Ovary (tissue), 9 donors: ENCODE measurements around the gene PLA2G4D. TPM values are rescaled to one million over a fixed set of nuclear protein-coding genes. Genes with fewer than 3 reads are reported as not detected.

Experiments
- DNase-seq, 5 donors: peaks; one replicate each; pipeline ENCODE4 v3.0.0-alpha.2; 2019 to 2020
- H3K27ac ChIP-seq, 2 donors: fragments of 200-600 bp; one replicate each; pipeline versions ENCODE4 v1.5.1 to v1.8.0; 2019 to 2022
- H3K27me3 ChIP-seq: fragments of 200-600 bp; one replicate; pipeline ENCODE4 v1.8.0; 2022
- H3K36me3 ChIP-seq: fragments of 200-600 bp; sonication (generic); one replicate; pipeline ENCODE4 v1.5.1; 2019
- H3K4me1 ChIP-seq: one replicate; pipeline ENCODE4 v1.8.1; 2013; ENCODE audit warnings: mild to moderate bottlenecking, moderate library complexity; ENCODE audit not compliant: insufficient read depth
- H3K4me3 ChIP-seq: fragments of 200-600 bp; sonication (generic); one replicate; pipeline ENCODE4 v1.5.1; 2017
- H3K9me3 ChIP-seq, 2 donors: fragments of 200-600 bp in 1 of 2; sonication (generic) in 1 of 2; one replicate each; pipeline versions ENCODE4 v1.5.1 to v1.8.1; 2013 to 2019; ENCODE audit warnings: mild to moderate bottlenecking in 1 of 2, moderate library complexity in 1 of 2
- EP300 ChIP-seq: sonication (generic); formaldehyde crosslinking; IDR thresholded peaks from one replicate; pipeline ENCODE4 v1.6.1; 2017; ENCODE audit warnings: antibody characterized with exemption
- POLR2A ChIP-seq: fragments of 450-650 bp; IDR thresholded peaks from one replicate; pipeline ENCODE4 v1.6.1; 2017; ENCODE audit warnings: antibody characterized with exemption, mild to moderate bottlenecking, moderate library complexity
- WGBS, 3 donors: extraction: QIAGEN DNeasy Blood & Tissue Kit in 1 of 3; methylation state at CpG; one replicate each; pipeline versions ENCODE4 v1.1.5 to v1.1.7; 2013 to 2017; 5-methylcytosine and 5-hydroxymethylcytosine counted together
- intact Hi-C, 4 donors: fragments of 100-400 bp; cut with DNase I; formaldehyde crosslinking; loops; one replicate each; pipeline versions ENCODE4 v1.11.0 to v1.15.1; 2022 to 2023
- polyA plus RNA-seq, 2 donors: library from polyadenylated mRNA; stranded (reverse); fragments of 200-250 nt in 1 of 2; fragments of 350-450 nt in 1 of 2; fragmentation: Illumina TruSeq in 1 of 2; extraction: RNeasy Lipid Tissue Mini Kit (QIAGEN cat#74804) in 1 of 2; gene quantifications; one replicate each; pipeline ENCODE4 v1.2.3, GENCODE V29; 2013 to 2014
- total RNA-seq, 7 donors: library from RNA; depleted of rRNA in 2 of 7; stranded (reverse); fragments of >200 nt in 2 of 7; fragmentation: NEBNext Ultra II Directional in 3 of 7; extraction: Animal tissue kit (Norgen Biotek cat#: 25700) in 3 of 7; gene quantifications; one replicate each; pipeline versions ENCODE4 v1.1.0 to v1.2.4, GENCODE V29; 2016 to 2023
- TF ChIP-seq, protein P1 (sequence below), 3 donors: fragments of 450-650 bp in 2 of 3; fragments of 200-600 bp in 1 of 3; IDR thresholded peaks; one replicate each; pipeline versions ENCODE4 v1.5.1 to v1.8.0; 2016 to 2022; ENCODE audit warnings: antibody characterized with exemption in 3 of 3, mild to moderate bottlenecking in 1 of 3
- donor health status: DM: no; HTN: no; CAD: no; lungs with moderate emphysema.
- donor health status: DM: no; HTN: no; CAD: no.
- donor health status: Bipolar disorder and iron deficiency.
- donor health status: DM: yes; HTN: yes; CAD: no.
- donor health status: DM: no; HTN: no; CAD: no.
- donor health status: DM: yes; HTN: yes; CAD: no.

The PLA2G4D gene
- total and polyA plus RNA-seq, 9 donors = 0.11 to 0.12 TPM; not detected in 7

DNA sequence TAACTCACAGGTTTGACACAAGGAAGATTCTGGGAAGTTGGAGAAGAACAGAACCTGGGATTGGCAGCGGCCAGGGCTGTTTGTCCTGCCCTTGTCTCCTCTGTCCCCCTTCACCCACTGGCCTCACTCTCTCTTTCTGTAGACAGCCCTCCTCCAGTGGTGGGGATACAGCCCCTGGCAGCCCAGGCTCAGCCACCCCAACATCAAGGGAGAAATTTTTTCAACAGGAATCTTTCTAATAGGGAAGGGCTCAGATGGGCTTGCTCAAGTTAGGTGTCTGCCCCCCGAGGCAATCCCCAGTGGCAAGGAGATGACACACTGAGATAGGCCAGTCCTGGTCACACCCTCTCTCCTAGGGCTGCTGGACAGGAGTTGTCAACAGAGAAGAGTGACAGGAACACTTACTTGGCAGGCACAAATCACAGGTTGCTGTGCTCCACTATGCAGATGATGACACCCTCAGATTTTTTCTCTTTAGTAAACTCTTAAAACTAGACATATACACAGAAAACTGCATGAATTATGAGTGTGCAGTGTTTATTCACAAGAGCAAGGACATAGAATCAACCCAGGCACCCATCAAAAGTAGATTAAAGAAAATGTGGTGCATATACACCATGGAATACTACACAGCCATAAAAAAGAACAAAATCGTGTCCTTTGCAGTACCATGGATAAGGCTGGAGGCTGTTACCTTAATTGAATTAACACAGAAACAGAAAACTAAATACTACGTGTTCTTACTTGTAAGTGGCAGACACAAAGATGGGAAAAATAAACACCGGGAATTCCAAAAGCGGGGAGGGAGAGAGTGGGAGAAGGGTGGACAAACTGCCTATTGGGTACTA, 36.3 kb downstream of the PLA2G4D start:
- Histone ChIP-seq H3K4me3 (no peak overlapping the region), H3K27me3 (no peaks in the 10 kb centered on the region), H3K36me3 (no peaks in the 10 kb centered on the region), H3K4me1 (no peaks in the 10 kb centered on the region), H3K27ac (no peak overlapping the region), H3K9me3 (no peaks in the 10 kb centered on the region)
- WGBS, 3 donors = 70 to 83% (median 72%) methylated on average over 6 of the region's 6 CpGs
- TF ChIP-seq POLR2A (no peak), EP300 (no peak)
- TF ChIP-seq, protein P1, sequence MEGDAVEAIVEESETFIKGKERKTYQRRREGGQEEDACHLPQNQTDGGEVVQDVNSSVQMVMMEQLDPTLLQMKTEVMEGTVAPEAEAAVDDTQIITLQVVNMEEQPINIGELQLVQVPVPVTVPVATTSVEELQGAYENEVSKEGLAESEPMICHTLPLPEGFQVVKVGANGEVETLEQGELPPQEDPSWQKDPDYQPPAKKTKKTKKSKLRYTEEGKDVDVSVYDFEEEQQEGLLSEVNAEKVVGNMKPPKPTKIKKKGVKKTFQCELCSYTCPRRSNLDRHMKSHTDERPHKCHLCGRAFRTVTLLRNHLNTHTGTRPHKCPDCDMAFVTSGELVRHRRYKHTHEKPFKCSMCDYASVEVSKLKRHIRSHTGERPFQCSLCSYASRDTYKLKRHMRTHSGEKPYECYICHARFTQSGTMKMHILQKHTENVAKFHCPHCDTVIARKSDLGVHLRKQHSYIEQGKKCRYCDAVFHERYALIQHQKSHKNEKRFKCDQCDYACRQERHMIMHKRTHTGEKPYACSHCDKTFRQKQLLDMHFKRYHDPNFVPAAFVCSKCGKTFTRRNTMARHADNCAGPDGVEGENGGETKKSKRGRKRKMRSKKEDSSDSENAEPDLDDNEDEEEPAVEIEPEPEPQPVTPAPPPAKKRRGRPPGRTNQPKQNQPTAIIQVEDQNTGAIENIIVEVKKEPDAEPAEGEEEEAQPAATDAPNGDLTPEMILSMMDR (IDR thresholded peaks at IDR 0.05) = no peak
- DNase-seq = no peak
- intact Hi-C loops = loop anchor here in 2 of 4 donors (2.0 to 5.0 kb wide), 2 partner anchors 66 to 69 kb away; no protein-coding TSS in a partner anchor

DNA sequence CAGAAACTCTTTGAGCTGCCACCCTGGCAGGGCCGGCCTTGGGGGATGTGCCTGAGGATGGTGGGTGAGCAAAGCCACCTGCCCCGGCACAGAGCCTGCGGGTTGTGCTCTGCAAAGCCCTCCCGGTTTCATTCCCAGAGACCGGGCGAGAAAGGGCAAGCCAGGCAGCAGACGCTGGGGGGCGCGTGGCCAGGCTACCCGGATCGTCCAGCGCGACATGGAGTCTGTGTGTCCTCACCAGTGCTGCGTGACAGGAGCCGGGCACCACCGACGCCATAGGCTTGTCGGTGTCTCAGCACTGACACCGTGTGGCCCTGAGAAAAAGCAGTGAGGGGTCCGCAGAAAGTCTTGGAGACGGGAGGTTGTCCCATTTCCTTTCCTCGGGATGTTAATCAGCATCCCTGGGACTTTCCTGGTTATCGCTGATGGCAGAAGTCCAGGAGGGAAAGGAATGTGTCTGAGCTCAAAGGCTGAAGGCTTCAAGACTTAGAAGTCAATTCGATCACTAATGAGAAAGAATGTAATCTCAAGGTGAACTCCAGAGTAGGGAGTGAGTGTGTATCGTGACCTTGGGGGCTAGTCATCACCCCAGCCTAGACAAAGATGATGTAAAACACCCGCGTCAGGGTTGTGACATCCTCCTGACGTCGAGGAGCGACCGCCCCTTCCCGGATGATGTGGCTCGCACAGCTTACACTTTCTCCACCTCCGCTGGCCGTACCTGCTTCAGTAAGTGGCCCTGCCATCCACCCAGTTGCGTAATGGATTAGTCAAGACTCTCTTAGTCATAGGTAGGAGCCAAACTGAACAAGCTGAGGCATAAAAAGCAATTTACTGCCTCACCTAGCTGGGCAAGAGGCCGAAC, 37.2 kb downstream of the PLA2G4D start:
- peak; percentile 60 to 80 (median 64) for DNase-seq
- Histone ChIP-seq H3K4me3 (peak overlapping the region; percentile 4), H3K27me3 (no peaks in the 10 kb centered on the region), H3K27ac (no peak overlapping the region), H3K9me3 (no peaks in the 10 kb centered on the region), H3K36me3 (no peaks in the 10 kb centered on the region), H3K4me1 (no peaks in the 10 kb centered on the region)
- intact Hi-C loops = loop anchor here in 2 of 4 donors (2.0 to 5.0 kb wide), 2 partner anchors 65 to 68 kb away; no protein-coding TSS in a partner anchor
- no peak for TF ChIP-seq POLR2A
- TF ChIP-seq, protein P1 (IDR thresholded peaks at IDR 0.05) = peak in 2 of 3 donors; percentile 36 to 56
- 4 to 9% (median 7%) methylated on average over 36 to 37 of the region's 37 CpGs for WGBS, 3 donors

DNA sequence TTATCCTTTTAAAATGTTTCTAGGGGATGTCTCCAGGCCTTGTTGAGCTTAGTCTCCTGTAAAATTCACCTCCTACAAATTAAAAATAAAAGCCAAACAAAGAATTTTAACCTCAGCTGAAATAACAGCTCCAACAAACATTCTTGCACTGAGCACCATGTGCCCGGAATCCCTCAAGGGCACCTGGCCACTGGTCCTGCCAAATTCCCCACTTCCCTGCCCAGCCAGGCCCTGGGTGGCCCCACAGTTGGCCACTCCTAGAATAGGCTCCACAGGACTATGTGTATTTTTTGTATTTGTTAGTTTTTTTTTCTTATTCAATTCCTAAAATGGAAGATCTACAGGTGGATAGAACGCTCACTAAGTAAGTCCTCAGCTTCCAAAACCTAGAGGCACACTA, 40.4 kb downstream of the PLA2G4D start:
- no peaks in the 10 kb centered on the region for H3K9me3 ChIP-seq
- intact Hi-C loops = no loop called here
- no peaks in the 10 kb centered on the region for H3K27me3 ChIP-seq
- 33 to 53% (median 51%) methylated on average over 2 of the region's 2 CpGs for WGBS, 3 donors
- H3K4me1 ChIP-seq = no peaks in the 10 kb centered on the region
- DNase-seq = no peak
- no peaks in the 10 kb centered on the region for H3K36me3 ChIP-seq
- no peak overlapping the region for H3K27ac ChIP-seq
- H3K4me3 ChIP-seq = no peak overlapping the region
- TF ChIP-seq, protein P1 (IDR thresholded peaks at IDR 0.05) = no peak
- TF ChIP-seq POLR2A = no peak
- no peak for TF ChIP-seq EP300

DNA sequence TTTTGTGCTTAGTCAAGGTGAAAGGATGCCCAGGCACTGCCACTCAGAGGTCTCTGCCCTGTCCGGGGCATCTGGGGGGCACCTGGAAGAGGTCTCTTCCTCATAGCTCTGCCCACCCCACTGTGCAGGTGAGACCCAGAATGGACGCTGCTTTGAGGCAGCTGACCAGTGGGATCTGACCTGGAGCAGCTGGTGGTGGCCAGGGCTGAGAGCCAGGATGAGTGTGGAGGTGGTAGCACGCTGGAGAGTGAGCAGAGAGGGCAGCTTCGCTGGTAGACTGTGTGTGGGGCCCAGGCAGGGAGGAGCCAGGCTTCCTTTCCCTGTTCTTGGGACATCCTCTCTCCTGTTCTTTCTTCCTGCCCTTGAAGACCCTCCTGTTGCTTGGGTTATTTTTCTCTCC, 41.4 kb downstream of the PLA2G4D start:
- TF ChIP-seq, protein P1 (IDR thresholded peaks at IDR 0.05) = no peak
- TF ChIP-seq EP300 = no peak
- TF ChIP-seq POLR2A = no peak
- WGBS, 3 donors = 50 to 63% (median 54%) methylated on average over 4 of the region's 4 CpGs
- intact Hi-C loops = no loop called here
- Histone ChIP-seq H3K9me3 (no peaks in the 10 kb centered on the region), H3K4me3 (no peak overlapping the region), H3K27me3 (no peaks in the 10 kb centered on the region), H3K36me3 (no peaks in the 10 kb centered on the region), H3K27ac (no peak overlapping the region), H3K4me1 (no peaks in the 10 kb centered on the region)
- DNase-seq = no peak
